Mesodermal cell (in vitro differentiated cells): Measurements from ENCODE around the gene ITPR2.

Experiments used
- H3K27ac ChIP-seq: 2 replicates; pipeline ENCODE4 v1.7.0; 2013; ENCODE audit warnings: mild to moderate bottlenecking, low read depth, low read length, moderate library complexity; ENCODE audit not compliant: severe bottlenecking
- H3K36me3 ChIP-seq: 2 replicates; pipeline ENCODE4 v1.7.1; 2013; ENCODE audit warnings: mild to moderate bottlenecking, low read length, moderate library complexity; ENCODE audit not compliant: control insufficient read depth, insufficient read depth
- H3K4me1 ChIP-seq: one replicate; pipeline ENCODE4 v1.7.1; 2013; ENCODE audit warnings: mild to moderate bottlenecking, low read length; ENCODE audit not compliant: insufficient read depth, control insufficient read depth, poor library complexity, severe bottlenecking
- H3K4me3 ChIP-seq: 2 replicates; pipeline ENCODE4 v1.7.0; 2013; ENCODE audit warnings: low read length, control low read depth, mild to moderate bottlenecking; ENCODE audit not compliant: insufficient read depth, poor library complexity, severe bottlenecking; ENCODE audit errors: extremely low read depth
- H3K9me3 ChIP-seq: 2 replicates; pipeline ENCODE4 v1.7.1; 2013; ENCODE audit warnings: mild to moderate bottlenecking, low read length, moderate library complexity; ENCODE audit not compliant: control insufficient read depth
- WGBS, 2 experiments: methylation state at CpG; one replicate each; pipeline ENCODE4 v1.1.5; 2013; ENCODE audit warnings: missing lambda C conversion rate in 2 of 2; ENCODE audit not compliant: insufficient coverage in 2 of 2; 5-methylcytosine and 5-hydroxymethylcytosine counted together

Gene ITPR2

GRCh38 chr12:26496170-26496569 lies 336.8 kb downstream of the ITPR2 start:
- no peak overlapping the region for H3K27ac ChIP-seq
- no peak overlapping the region for H3K4me3 ChIP-seq
- no peaks in the 10 kb centered on the region for H3K36me3 ChIP-seq
- H3K9me3 ChIP-seq: no peaks in the 10 kb centered on the region
- H3K4me1 ChIP-seq: no peaks in the 10 kb centered on the region
- 78% methylated on average over 1 of the region's 1 CpG for WGBS, 2 experiments

DNA sequence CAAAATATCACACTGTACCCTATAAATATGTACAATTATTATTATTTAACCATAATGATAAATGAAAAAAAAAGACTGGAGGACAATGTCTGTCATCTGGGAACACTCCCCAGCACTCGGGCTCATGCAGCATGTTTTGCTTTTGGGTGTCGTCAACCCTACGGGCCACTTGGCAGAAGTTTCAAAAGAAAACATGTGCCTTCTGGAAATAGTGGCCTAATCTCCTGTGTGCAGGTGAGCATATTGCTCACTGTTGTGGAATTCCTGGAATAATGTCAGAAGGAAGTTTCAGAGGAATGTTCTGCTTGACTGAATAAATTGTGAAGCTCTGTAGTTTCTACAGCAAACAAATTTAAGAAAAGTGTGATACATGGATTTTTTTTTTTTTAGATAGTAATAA lies 339.3 kb downstream of the ITPR2 start:
- no peak overlapping the region for H3K27ac ChIP-seq
- no peaks in the 10 kb centered on the region for H3K36me3 ChIP-seq
- no peaks in the 10 kb centered on the region for H3K4me1 ChIP-seq
- H3K9me3 ChIP-seq: no peaks in the 10 kb centered on the region
- H3K4me3 ChIP-seq: no peak overlapping the region
- WGBS, 2 experiments: 87 to 90% methylated on average over 3 of the region's 3 CpGs

- Histone ChIP-seq H3K36me3 (no peaks in the 10 kb centered on the region), H3K4me3 (no peak overlapping the region), H3K4me1 (no peaks in the 10 kb centered on the region), H3K27ac (no peak overlapping the region), H3K9me3 (no peaks in the 10 kb centered on the region)
- WGBS, 2 experiments: no CpG with 5 or more reads among the region's 1 CpG
Observed at GRCh38 chr12:26492406-26492805, 340.6 kb downstream of the ITPR2 start.

GRCh38 chr12:26489908-26490307 lies 343.1 kb downstream of the ITPR2 start:
- no peak overlapping the region for H3K27ac ChIP-seq
- no peaks in the 10 kb centered on the region for H3K9me3 ChIP-seq
- H3K4me1 ChIP-seq: no peaks in the 10 kb centered on the region
- no peaks in the 10 kb centered on the region for H3K36me3 ChIP-seq
- no peak overlapping the region for H3K4me3 ChIP-seq
- WGBS, 2 experiments: 100% methylated on average over 1 of the region's 2 CpGs

- WGBS, 2 experiments: 100% methylated on average over 1 of the region's 1 CpG; no CpG with 5 or more reads in 1 of the 2 experiments
- no peaks in the 10 kb centered on the region for H3K36me3 ChIP-seq
- H3K4me1 ChIP-seq: no peaks in the 10 kb centered on the region
- no peak overlapping the region for H3K4me3 ChIP-seq
- no peak overlapping the region for H3K27ac ChIP-seq
- H3K9me3 ChIP-seq: no peaks in the 10 kb centered on the region
Observed at GRCh38 chr12:26488351-26488750, 344.6 kb downstream of the ITPR2 start.

DNA sequence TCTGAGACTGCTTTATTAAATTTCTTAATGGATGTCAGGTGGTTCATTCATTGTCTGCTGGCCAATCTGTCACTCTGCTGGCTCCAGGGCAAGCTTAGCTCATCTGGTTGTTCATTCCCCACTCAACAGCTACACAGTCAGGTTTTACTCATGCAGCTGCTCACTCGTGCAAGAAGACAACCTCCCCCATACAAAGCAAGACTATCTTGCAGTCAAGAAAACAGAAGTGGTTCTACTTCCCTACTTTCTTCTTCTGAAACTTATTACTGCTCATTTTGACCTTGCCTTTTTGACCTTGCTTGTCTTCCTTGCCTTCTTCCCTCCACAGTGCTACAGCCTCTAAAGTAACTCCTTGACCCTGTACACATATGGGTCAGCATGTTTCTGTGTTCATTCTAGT lies 359.7 kb downstream of the ITPR2 start:
- Histone ChIP-seq H3K36me3 (no peaks in the 10 kb centered on the region), H3K4me3 (no peak overlapping the region), H3K4me1 (no peaks in the 10 kb centered on the region), H3K9me3 (no peaks in the 10 kb centered on the region), H3K27ac (no peak overlapping the region)
- 82 to 85% methylated on average over 1 of the region's 1 CpG for WGBS, 2 experiments

DNA sequence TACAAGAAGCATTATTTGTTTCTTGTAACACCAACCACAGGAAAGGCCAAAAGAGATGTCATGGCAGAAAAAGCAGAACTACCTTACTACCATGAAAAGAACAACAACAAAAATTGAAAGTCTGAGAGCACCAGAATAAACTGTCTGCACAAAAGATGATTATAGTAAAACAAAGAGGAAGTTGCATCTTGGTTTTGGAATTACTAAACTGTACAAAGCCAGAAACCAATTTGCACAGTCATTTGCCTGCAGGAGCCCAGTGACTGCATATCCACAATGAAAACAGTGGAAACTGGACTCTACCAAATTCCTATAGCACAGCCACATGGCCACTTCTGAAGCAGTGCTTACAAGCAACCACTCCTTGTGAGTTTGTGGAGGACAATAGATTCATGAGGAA lies 361.4 kb downstream of the ITPR2 start:
- H3K9me3 ChIP-seq: no peaks in the 10 kb centered on the region
- no peak overlapping the region for H3K27ac ChIP-seq
- no peaks in the 10 kb centered on the region for H3K4me1 ChIP-seq
- no peak overlapping the region for H3K4me3 ChIP-seq
- H3K36me3 ChIP-seq: no peaks in the 10 kb centered on the region

- Histone ChIP-seq H3K27ac (no peak overlapping the region), H3K9me3 (no peaks in the 10 kb centered on the region), H3K4me1 (no peaks in the 10 kb centered on the region), H3K4me3 (no peak overlapping the region), H3K36me3 (no peaks in the 10 kb centered on the region)
- 94 to 95% methylated on average over 5 of the region's 6 CpGs for WGBS, 2 experiments
Observed at GRCh38 chr12:26469421-26470180, 363.4 kb downstream of the ITPR2 start.

DNA sequence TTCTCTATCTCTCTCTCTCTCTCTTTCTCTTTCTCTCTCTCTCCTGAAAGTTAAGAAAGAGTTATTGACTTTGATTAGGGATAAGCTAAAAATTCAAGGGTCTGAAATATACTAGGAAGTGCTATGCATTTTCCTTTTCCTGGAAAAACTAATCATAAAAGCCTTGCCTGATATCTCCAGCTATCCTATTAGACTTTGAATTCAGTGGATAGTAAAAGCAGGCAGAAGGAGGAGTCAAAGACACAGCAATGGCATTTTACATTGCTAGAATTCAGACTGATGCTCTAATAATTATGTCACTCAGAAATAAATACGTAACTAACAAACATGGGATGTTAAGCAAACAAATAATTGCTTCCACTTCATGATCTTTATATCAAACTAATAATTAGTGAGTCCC lies 365.6 kb downstream of the ITPR2 start:
- 83 to 100% methylated on average over 1 of the region's 1 CpG for WGBS, 2 experiments

GRCh38 chr12:26466726-26467125 lies 366.3 kb downstream of the ITPR2 start:
- no peak overlapping the region for H3K4me3 ChIP-seq
- no peak overlapping the region for H3K27ac ChIP-seq
- H3K4me1 ChIP-seq: no peaks in the 10 kb centered on the region
- WGBS, 2 experiments: no CpG with 5 or more reads among the region's 2 CpGs
- H3K36me3 ChIP-seq: no peaks in the 10 kb centered on the region
- H3K9me3 ChIP-seq: no peaks in the 10 kb centered on the region

More for the DNA sequence above, 365.6 kb downstream of the ITPR2 start:
- no peak overlapping the region for H3K27ac ChIP-seq
- no peaks in the 10 kb centered on the region for H3K4me1 ChIP-seq
- no peak overlapping the region for H3K4me3 ChIP-seq
- no peaks in the 10 kb centered on the region for H3K9me3 ChIP-seq
- no peaks in the 10 kb centered on the region for H3K36me3 ChIP-seq

GRCh38 chr12:26465419-26466097 lies 367.4 kb downstream of the ITPR2 start:
- no peak overlapping the region for H3K27ac ChIP-seq
- 100% methylated on average over 2 of the region's 6 CpGs; no CpG with 5 or more reads in 1 of the 2 experiments for WGBS, 2 experiments

More at GRCh38 chr12:26465419-26466097, 367.4 kb downstream of the ITPR2 start:
- Histone ChIP-seq H3K9me3 (no peaks in the 10 kb centered on the region), H3K36me3 (no peaks in the 10 kb centered on the region), H3K4me3 (no peak overlapping the region), H3K4me1 (no peaks in the 10 kb centered on the region)
